GM19372 (cell line): ENCODE data around the gene PTPRD.
"Not testable (repeated sequence)": the region's sequence is repeated elsewhere in the genome, so short reads cannot be mapped to it uniquely, and the experiment has no call there.

ENCODE experiments used
- ATAC-seq: cut with Tn5 transposase; IDR thresholded peaks from one replicate; pipeline ENCODE4 v1.9.1; 2021; ENCODE audit warnings: mild to moderate bottlenecking, low read depth, moderate library complexity; ENCODE audit not compliant: unreplicated experiment

Gene PTPRD

GRCh38 chr9:9426454-9426853 lies 1186.3 kb downstream of the PTPRD start:
- ATAC-seq = not testable (repeated sequence)

- no peak for ATAC-seq
These were observed 1200.6 kb downstream of the PTPRD start for GRCh38 chr9:9412241-9412640.

- no peak for ATAC-seq
These were observed 1202.1 kb downstream of the PTPRD start for GRCh38 chr9:9410736-9411135.

- ATAC-seq = no peak
These were observed 1212.8 kb downstream of the PTPRD start for GRCh38 chr9:9399982-9400381.

- ATAC-seq = no peak
These were observed 1216.3 kb downstream of the PTPRD start for GRCh38 chr9:9396518-9396917.

GRCh38 chr9:9395539-9395938 lies 1217.3 kb downstream of the PTPRD start:
- ATAC-seq = no peak

GRCh38 chr9:9392755-9393154 lies 1220.0 kb downstream of the PTPRD start:
- ATAC-seq = no peak

- no peak for ATAC-seq
These were observed 1222.9 kb downstream of the PTPRD start for GRCh38 chr9:9389904-9390303.

- ATAC-seq = no peak
These were observed 1225.2 kb downstream of the PTPRD start for GRCh38 chr9:9387511-9388115.

GRCh38 chr9:9362332-9362731 lies 1250.5 kb downstream of the PTPRD start:
- ATAC-seq = no peak

- ATAC-seq = no peak
These were observed 1259.8 kb downstream of the PTPRD start for GRCh38 chr9:9352877-9353481.

- ATAC-seq = no peak
These were observed 1271.6 kb downstream of the PTPRD start for GRCh38 chr9:9341203-9341602.

- ATAC-seq = no peak
These were observed 1275.7 kb downstream of the PTPRD start for GRCh38 chr9:9337129-9337528.

GRCh38 chr9:9326749-9327148 lies 1286.1 kb downstream of the PTPRD start:
- ATAC-seq = no peak

- ATAC-seq = no peak
These were observed 1293.8 kb downstream of the PTPRD start for GRCh38 chr9:9319007-9319406.

- not testable (repeated sequence) for ATAC-seq
These were observed 1302.1 kb downstream of the PTPRD start for GRCh38 chr9:9310743-9311142.

- no peak for ATAC-seq
These were observed 1307.2 kb downstream of the PTPRD start for GRCh38 chr9:9305600-9305999.

- no peak for ATAC-seq
These were observed 1313.7 kb downstream of the PTPRD start for GRCh38 chr9:9299134-9299533.

- ATAC-seq = no peak
These were observed 1326.8 kb downstream of the PTPRD start for GRCh38 chr9:9286001-9286400.

- ATAC-seq = no peak
These were observed 1328.6 kb downstream of the PTPRD start for GRCh38 chr9:9284201-9284600.

- ATAC-seq = no peak
These were observed 1329.4 kb downstream of the PTPRD start for GRCh38 chr9:9283159-9283986.

GRCh38 chr9:9275601-9276000 lies 1337.2 kb downstream of the PTPRD start:
- ATAC-seq = no peak
